Measurements from ENCODE around the gene ARSJ. TPM values are rescaled to one million over a fixed set of nuclear protein-coding genes. Genes with fewer than 3 reads are reported as not detected.
A peak's percentile ranks its signal among the peaks of the same experiment; 100 is the strongest.

The ARSJ gene
- total RNA-seq, 6 experiments from 2014 or later: 0.90 to 7.7 (median 2.3) TPM

GRCh38 chr4:113885291-113885690 lies 94.2 kb downstream of the ARSJ start:
- Histone ChIP-seq H3K4me3 (no peak overlapping the region), H3K27me3 (no peaks in the 10 kb centered on the region), H3K4me1 (no peaks in the 10 kb centered on the region), H3K9me3 (no peaks in the 10 kb centered on the region), H3K36me3 (no peaks in the 10 kb centered on the region), H3K27ac (no peak overlapping the region)
- DNase-seq (no peak), ATAC-seq (no peak)
- whole genome bisulfite sequencing (ENCODE audit: insufficient coverage, low coverage, low lambda C conversion rate, missing lambda C conversion rate): 65% methylated on average over 3 of the region's 3 CpGs
- intact Hi-C loops (cut with DNase I): no loop called here
- TF ChIP-seq CTCF (IDR thresholded peaks at IDR 0.05) (no peak), POLR2A (IDR thresholded peaks at IDR 0.05) (no peak)

DNA sequence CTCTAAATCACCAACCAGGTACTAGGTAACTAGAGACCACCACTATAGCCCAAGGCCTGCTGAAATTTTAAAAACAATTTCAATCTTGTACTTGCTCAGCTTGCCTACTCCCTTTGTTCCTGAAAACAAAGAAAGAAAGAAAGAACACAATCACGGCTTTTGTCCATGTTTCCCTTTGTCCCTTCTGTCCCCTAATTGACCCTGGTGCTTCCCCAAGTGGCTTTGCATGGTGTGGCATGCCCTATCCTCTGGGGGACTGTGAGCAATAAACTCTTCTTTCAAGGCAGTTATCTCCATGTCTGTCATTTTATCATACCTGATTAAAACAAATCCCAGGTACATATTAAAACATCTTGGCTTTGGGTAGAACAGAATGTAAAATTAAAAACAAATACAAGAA lies 94.8 kb downstream of the ARSJ start:
- no peak overlapping the region for H3K4me3 ChIP-seq
- intact Hi-C loops (cut with DNase I): no loop called here
- no peak for TF ChIP-seq POLR2A (IDR thresholded peaks at IDR 0.05)
- no peak for TF ChIP-seq CTCF (IDR thresholded peaks at IDR 0.05)

GRCh38 chr4:113882668-113883067 lies 96.8 kb downstream of the ARSJ start:
- Histone ChIP-seq H3K36me3 (no peaks in the 10 kb centered on the region), H3K9me3 (no peaks in the 10 kb centered on the region), H3K27me3 (no peaks in the 10 kb centered on the region), H3K27ac (no peak overlapping the region), H3K4me3 (no peak overlapping the region), H3K4me1 (no peaks in the 10 kb centered on the region)
- no peak for ATAC-seq
- no peak for DNase-seq
- TF ChIP-seq CTCF (IDR thresholded peaks at IDR 0.05) (no peak), POLR2A (IDR thresholded peaks at IDR 0.05) (no peak)
- WGBS (ENCODE audit: insufficient coverage, low coverage, low lambda C conversion rate, missing lambda C conversion rate): 40% methylated on average over 1 of the region's 1 CpG
- intact Hi-C loops (cut with DNase I): no loop called here

More for the DNA sequence above, 94.8 kb downstream of the ARSJ start:
- H3K36me3 ChIP-seq: no peaks in the 10 kb centered on the region
- no peaks in the 10 kb centered on the region for H3K4me1 ChIP-seq
- 80% methylated on average over 1 of the region's 1 CpG for WGBS (ENCODE audit: insufficient coverage, low coverage, low lambda C conversion rate, missing lambda C conversion rate)
- H3K27me3 ChIP-seq: no peaks in the 10 kb centered on the region
- ATAC-seq (no peak), DNase-seq (no peak)
- H3K9me3 ChIP-seq: no peaks in the 10 kb centered on the region
- no peak overlapping the region for H3K27ac ChIP-seq

DNA sequence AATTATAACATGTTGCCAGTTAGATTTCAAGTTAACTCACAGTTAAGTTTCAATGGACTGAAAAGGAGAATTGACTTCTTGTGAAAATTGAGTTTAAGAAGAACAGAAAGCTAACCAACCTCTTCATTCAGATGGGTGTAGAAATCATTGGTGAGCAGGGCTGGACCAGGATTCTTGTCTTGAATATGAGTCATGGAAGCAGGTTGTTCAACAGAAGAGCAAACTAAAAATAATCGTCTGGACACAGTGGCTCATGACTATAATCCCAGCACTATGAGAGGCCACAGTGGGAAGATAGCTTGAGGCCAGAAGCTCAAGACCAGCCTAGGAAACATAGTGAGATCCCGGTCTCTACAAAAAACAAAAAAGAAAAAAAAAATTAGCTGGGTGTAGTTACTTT lies 98.2 kb downstream of the ARSJ start:
- Histone ChIP-seq H3K36me3 (no peaks in the 10 kb centered on the region), H3K4me1 (no peaks in the 10 kb centered on the region), H3K27ac (no peak overlapping the region), H3K27me3 (no peaks in the 10 kb centered on the region), H3K4me3 (no peak overlapping the region), H3K9me3 (no peaks in the 10 kb centered on the region)
- intact Hi-C loops (cut with DNase I): no loop called here
- TF ChIP-seq CTCF (IDR thresholded peaks at IDR 0.05) (no peak), POLR2A (IDR thresholded peaks at IDR 0.05) (no peak)
- ATAC-seq (peak in 1 of 4 donors; percentile 33), DNase-seq (no peak)
- 62% methylated on average over 2 of the region's 2 CpGs for WGBS (ENCODE audit: insufficient coverage, low coverage, low lambda C conversion rate, missing lambda C conversion rate)

All from right lobe of liver (tissue), 6 donors.